ENCODE results near the gene CRYGS. TPM values are rescaled to one million over a fixed set of nuclear protein-coding genes. Genes with fewer than 3 reads are reported as not detected.

The CRYGS gene
- total RNA-seq, result 1 to 10 TPM; 3.6 to 5.9 TPM

- WGBS, 2 donors, result 76% methylated on average over 2 of the region's 2 CpGs
- Histone ChIP-seq H3K4me1 (peaks cover 4% of the 10 kb centered on the region), H3K27me3 (no peaks in the 10 kb centered on the region), H3K9me3 (no peaks in the 10 kb centered on the region), H3K27ac (no peak within 1 kb of the TSS), H3K4me3 (no peak within 1 kb of the TSS), H3K36me3 (replicated peaks in 1 of 2; ENCODE audit: insufficient read depth in 1 of 2, low read depth in 2 of 2) (peaks cover 0 to 3% of the 10 kb centered on the region in 2 donors)
- DNase-seq, result no peak
- ATAC-seq, result no peak
- intact Hi-C loops (cut with DNase I), result loop anchor here (5.0 kb wide), 1 partner anchor 562 kb away; no protein-coding TSS in a partner anchor
- no peak for TF ChIP-seq POLR2A (IDR thresholded peaks at IDR 0.05)
- no peak for TF ChIP-seq CTCF (IDR thresholded peaks at IDR 0.05)
Observed at GRCh38 chr3:186544281-186544680, at the start of gene CRYGS. CRYGS (minus strand) TSS chr3:186544380; CDS start chr3:186544326, 54 bp downstream.

DNA sequence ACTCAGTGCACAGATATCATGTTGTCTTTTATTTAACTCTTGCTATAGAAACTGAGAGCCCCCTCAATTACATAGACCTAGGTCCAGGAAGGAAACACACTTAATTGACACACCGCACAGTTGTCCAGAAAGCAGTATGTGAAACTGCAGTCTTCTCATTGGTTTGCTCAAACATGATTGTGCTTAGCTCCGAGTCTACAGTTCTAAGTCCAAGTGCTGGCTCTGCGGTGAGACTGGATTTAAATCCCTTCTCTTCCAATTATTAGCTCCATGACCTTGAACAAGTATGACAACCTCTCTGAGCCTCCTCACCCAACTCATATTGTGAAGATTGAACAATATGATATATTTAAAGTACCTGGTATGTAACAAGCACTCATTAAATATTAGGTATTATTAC, 49.7 kb upstream of the CRYGS start:
- 36 to 58% methylated on average over 3 of the region's 3 CpGs for WGBS, 2 donors

GRCh38 chr3:186592682-186593081, 48.5 kb upstream of the CRYGS start:
- ATAC-seq (no peak), DNase-seq (no peak)
- Histone ChIP-seq H3K36me3 (replicated peaks in 1 of 2; ENCODE audit: insufficient read depth in 1 of 2, low read depth in 2 of 2) (no peaks in the 10 kb centered on the region), H3K27ac (no peak overlapping the region), H3K9me3 (no peaks in the 10 kb centered on the region), H3K4me1 (peaks cover 32% of the 10 kb centered on the region), H3K4me3 (no peak overlapping the region), H3K27me3 (no peaks in the 10 kb centered on the region)
- intact Hi-C loops (cut with DNase I), result no loop called here
- 95 to 96% methylated on average over 4 of the region's 4 CpGs for WGBS, 2 donors
- no peak for TF ChIP-seq POLR2A (IDR thresholded peaks at IDR 0.05)
- TF ChIP-seq CTCF (IDR thresholded peaks at IDR 0.05), result no peak

More for the DNA sequence above, 49.7 kb upstream of the CRYGS start:
- ATAC-seq, result no peak
- intact Hi-C loops (cut with DNase I), result no loop called here
- Histone ChIP-seq H3K4me1 (peaks cover 44% of the 10 kb centered on the region), H3K36me3 (replicated peaks in 1 of 2; ENCODE audit: insufficient read depth in 1 of 2, low read depth in 2 of 2) (no peaks in the 10 kb centered on the region), H3K4me3 (no peak overlapping the region), H3K27me3 (no peaks in the 10 kb centered on the region), H3K27ac (peak overlapping the region; percentile 22 to 70 (median 64)), H3K9me3 (no peaks in the 10 kb centered on the region)
- TF ChIP-seq POLR2A (IDR thresholded peaks at IDR 0.05) (no peak), CTCF (IDR thresholded peaks at IDR 0.05) (no peak)
- no peak for DNase-seq

DNA sequence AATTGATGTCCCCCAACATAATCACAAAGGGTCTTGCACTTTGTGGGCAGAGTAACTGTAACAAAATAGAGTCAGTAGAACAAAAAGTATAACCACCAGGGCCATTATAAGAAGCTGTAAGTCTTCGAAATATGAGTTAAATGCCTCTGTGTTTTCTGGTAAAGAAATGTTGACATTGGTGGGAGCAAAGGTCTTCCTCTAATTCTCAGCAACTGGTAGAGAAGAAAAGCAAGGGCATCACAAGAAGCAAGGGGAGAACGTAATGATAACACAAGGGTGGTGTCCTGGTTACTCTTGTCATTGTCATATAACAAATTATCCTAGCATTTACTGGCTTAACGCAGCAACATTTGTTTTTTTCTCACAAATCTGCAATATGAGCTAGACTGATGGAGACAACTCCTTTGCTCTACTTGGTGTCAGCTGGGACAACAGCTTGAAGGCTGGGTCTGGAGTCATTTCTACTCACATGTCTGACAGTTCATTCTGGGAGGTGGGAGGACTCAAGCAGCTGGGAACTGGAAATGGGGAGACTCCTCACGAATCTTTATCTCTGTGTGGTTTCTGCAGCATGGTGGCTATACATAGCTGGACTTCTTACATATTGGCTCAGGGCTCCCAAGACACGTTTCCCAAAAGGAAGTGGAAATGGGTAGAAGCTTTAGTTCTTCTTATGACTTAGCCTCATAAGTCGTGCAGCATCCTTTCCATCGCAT, 46.6 kb upstream of the CRYGS start:
- ATAC-seq (no peak), DNase-seq (no peak)
- Histone ChIP-seq H3K36me3 (replicated peaks in 1 of 2; ENCODE audit: insufficient read depth in 1 of 2, low read depth in 2 of 2) (peaks cover 0 to 2% of the 10 kb centered on the region in 2 donors), H3K27ac (peak overlapping the region in 2 of 4 donors; percentile 59 to 62), H3K4me3 (no peak overlapping the region), H3K9me3 (no peaks in the 10 kb centered on the region), H3K4me1 (peaks cover 32% of the 10 kb centered on the region), H3K27me3 (no peaks in the 10 kb centered on the region)
- WGBS, 2 donors, result 73 to 74% methylated on average over 7 of the region's 7 CpGs
- TF ChIP-seq POLR2A (IDR thresholded peaks at IDR 0.05), result no peak
- no peak for TF ChIP-seq CTCF (IDR thresholded peaks at IDR 0.05)
- intact Hi-C loops (cut with DNase I), result no loop called here

All from body of pancreas (tissue), 4 donors.